Keratinocyte (primary cell): Measurements from ENCODE around the gene ZNF236.

Experiments used
- CTCF ChIP-seq, 3 experiments: IDR thresholded peaks in 1 of 3; conservative IDR thresholded peaks in 1 of 3; optimal IDR thresholded peaks in 1 of 3; 2 replicates in 2 of 3; 3 replicates in 1 of 3; pipeline versions ENCODE3 to v1.5.1; 2011; ENCODE audit warnings: low read length in 3 of 3, mild to moderate bottlenecking in 3 of 3, moderate library complexity in 2 of 3, control low read depth in 1 of 3, inconsistent platforms in 1 of 3; ENCODE audit not compliant: insufficient read depth in 2 of 3; ENCODE audit errors: extremely low read depth in 1 of 3
- EZH2 ChIP-seq: IDR thresholded peaks from one replicate; pipeline ENCODE4 v1.6.1; 2012; ENCODE audit warnings: inconsistent platforms, mild to moderate bottlenecking, low read length, moderate library complexity

GRCh38 chr18:76860411-76860810 is 38.1 kb downstream of the ZNF236 start:
- TF ChIP-seq CTCF (optimal IDR thresholded peaks at IDR 0.05 in 1 of 3, IDR thresholded peaks at IDR 0.05 in 1 of 3, conservative IDR thresholded peaks at IDR 0.05 in 1 of 3; ENCODE audit: extremely low read depth in 1 of 3, insufficient read depth in 2 of 3, low read length in 3 of 3) (no peak), EZH2 (no peak)
